IMR-90 (cell line): ENCODE results near the gene CDH22. TPM values are rescaled to one million over a fixed set of nuclear protein-coding genes. Genes with fewer than 3 reads are reported as not detected.

ENCODE experiments used
- ATAC-seq: fragments of 200-7000 bp; cut with Tn5 transposase; 2 replicates; pipeline ENCODE4 v1.9.1; 2020; ENCODE audit warnings: low read depth, mild to moderate bottlenecking, moderate library complexity
- BruUV-seq: library from RNA; stranded (reverse); fragments of 400-500 nt; replicated peaks from 2 replicates; lab custom pipeline; 2021; lab: Mats Ljungman, UMichigan
- CTCF ChIA-PET: fragments of 300-600 bp; formaldehyde crosslinking; extraction: SDS; loops from one replicate; lab custom pipeline; 2021; ENCODE audit warnings: antibody characterized with exemption; lab: Yijun Ruan, JAX
- POLR2A ChIA-PET: fragments of 300-600 bp; sonication (Branson Sonifier 250); formaldehyde crosslinking; loops from one replicate; lab custom pipeline; 2022; ENCODE audit warnings: antibody characterized with exemption; ENCODE audit not compliant: unreplicated experiment; lab: Charles Lee
- DNase-seq: peaks from one replicate; pipeline ENCODE4 v3.0.0; 2013
- H2AFZ ChIP-seq: replicated peaks from 2 replicates; pipeline ENCODE3; 2013; ENCODE audit warnings: low read length, mild to moderate bottlenecking; ENCODE audit not compliant: poor library complexity
- H2AK5ac ChIP-seq: 2 replicates; pipeline ENCODE4 v1.6.1; 2013; ENCODE audit warnings: low read depth, low read length, inconsistent platforms
- H2AK9ac ChIP-seq: replicated peaks from 2 replicates; pipeline ENCODE3; 2013; ENCODE audit warnings: mild to moderate bottlenecking, low read depth, low read length, moderate library complexity; ENCODE audit not compliant: poor library complexity
- H2BK120ac ChIP-seq: 2 replicates; pipeline ENCODE4 v1.6.1; 2013; ENCODE audit warnings: low read depth, low read length, inconsistent platforms
- H2BK15ac ChIP-seq: 3 replicates; pipeline ENCODE4 v1.6.1; 2013; ENCODE audit warnings: low read depth, low read length, inconsistent platforms
- H2BK20ac ChIP-seq: 2 replicates; pipeline ENCODE4 v1.6.1; 2013; ENCODE audit warnings: low read depth, mild to moderate bottlenecking, inconsistent platforms, low read length, moderate library complexity
- H2BK5ac ChIP-seq: 2 replicates; pipeline ENCODE4 v1.6.1; 2013; ENCODE audit warnings: mild to moderate bottlenecking, low read depth, low read length, inconsistent platforms; ENCODE audit not compliant: poor library complexity, severe bottlenecking
- H3K14ac ChIP-seq: replicated peaks from 2 replicates; pipeline ENCODE4 v1.6.1; 2013; ENCODE audit warnings: low read depth, low read length, inconsistent platforms
- H3K18ac ChIP-seq: 2 replicates; pipeline ENCODE4 v1.6.1; 2013; ENCODE audit warnings: low read depth, low read length, control low read depth
- H3K23ac ChIP-seq: 2 replicates; pipeline ENCODE4 v1.6.1; 2013; ENCODE audit warnings: low read depth, low read length, inconsistent platforms
- H3K27ac ChIP-seq: 2 replicates; pipeline ENCODE4 v1.5.1; 2013; ENCODE audit warnings: mild to moderate bottlenecking, control low read depth, low read length; ENCODE audit not compliant: insufficient read depth
- H3K27me3 ChIP-seq: 2 replicates; pipeline ENCODE4 v1.6.1; 2013; ENCODE audit warnings: low read length; ENCODE audit not compliant: control insufficient read depth, insufficient read depth
- H3K36me3 ChIP-seq: 2 replicates; pipeline ENCODE4 v1.6.1; 2013; ENCODE audit warnings: low read length, mixed read lengths; ENCODE audit not compliant: control insufficient read depth, insufficient read depth
- H3K4ac ChIP-seq: 2 replicates; pipeline ENCODE4 v1.6.1; 2013; ENCODE audit warnings: low read depth, low read length, inconsistent platforms
- H3K4me1 ChIP-seq: 2 replicates; pipeline ENCODE4 v1.6.1; 2013; ENCODE audit warnings: low read length, mixed read lengths; ENCODE audit not compliant: control insufficient read depth, insufficient read depth
- H3K4me2 ChIP-seq: 2 replicates; pipeline ENCODE4 v1.6.1; 2013; ENCODE audit warnings: low read depth, mild to moderate bottlenecking, control low read depth, low read length, moderate library complexity
- H3K4me3 ChIP-seq: 2 replicates; pipeline ENCODE4 v1.5.1; 2013; ENCODE audit warnings: low read depth, mild to moderate bottlenecking, control low read depth, low read length, moderate library complexity; ENCODE audit not compliant: insufficient read depth
- H3K56ac ChIP-seq: 2 replicates; pipeline ENCODE4 v1.6.1; 2013; ENCODE audit warnings: low read length, inconsistent platforms; ENCODE audit not compliant: insufficient read depth; ENCODE audit errors: extremely low read depth
- H3K79me1 ChIP-seq, 2 experiments: 2 replicates each; pipeline ENCODE4 v1.6.1; 2013; ENCODE audit warnings: low read length in 2 of 2, inconsistent platforms in 1 of 2, low read depth in 1 of 2
- H3K9ac ChIP-seq: 2 replicates; pipeline ENCODE4 v1.6.1; 2013; ENCODE audit warnings: low read depth, low read length, control low read depth
- H3K9me1 ChIP-seq: 2 replicates; pipeline ENCODE4 v1.6.1; 2013; ENCODE audit warnings: low read length, inconsistent platforms; ENCODE audit not compliant: insufficient read depth
- H3K9me3 ChIP-seq: 2 replicates; pipeline ENCODE4 v1.6.1; 2013; ENCODE audit warnings: low read length; ENCODE audit not compliant: control insufficient read depth, insufficient read depth
- H4K20me1 ChIP-seq: 2 replicates; pipeline ENCODE4 v1.6.1; 2013; ENCODE audit warnings: low read length, inconsistent platforms; ENCODE audit not compliant: insufficient read depth
- H4K5ac ChIP-seq: 2 replicates; pipeline ENCODE4 v1.6.1; 2013; ENCODE audit warnings: mild to moderate bottlenecking, low read depth, low read length, control low read depth
- H4K8ac ChIP-seq, 2 experiments: 2 replicates each; pipeline ENCODE4 v1.6.1; 2013; ENCODE audit warnings: low read depth in 2 of 2, low read length in 2 of 2, control low read depth in 1 of 2, inconsistent platforms in 1 of 2
- H4K91ac ChIP-seq: 2 replicates; pipeline ENCODE4 v1.6.1; 2013; ENCODE audit warnings: low read depth, low read length, inconsistent platforms; ENCODE audit not compliant: insufficient read depth
- BHLHE40 ChIP-seq: fragments of 150-350 bp; IDR thresholded peaks from 2 replicates; pipeline ENCODE4 v1.6.1; 2016; ENCODE audit warnings: mild to moderate bottlenecking, low read depth, low read length
- CEBPB ChIP-seq: IDR thresholded peaks from 2 replicates; pipeline ENCODE4 v1.6.1; 2012; ENCODE audit warnings: low read depth, low read length, improper control_type of control experiment
- CHD1 ChIP-seq: IDR thresholded peaks from 2 replicates; pipeline ENCODE4 v1.6.1; 2012; ENCODE audit warnings: low read depth, low read length, improper control_type of control experiment
- FOS ChIP-seq: fragments of 150-350 bp; IDR thresholded peaks from 2 replicates; pipeline ENCODE4 v1.6.1; 2016; ENCODE audit warnings: low read depth, low read length
- MAFK ChIP-seq: IDR thresholded peaks from 2 replicates; pipeline ENCODE4 v1.6.1; 2012; ENCODE audit warnings: low read depth, low read length, improper control_type of control experiment
- MAZ ChIP-seq: IDR thresholded peaks from 2 replicates; pipeline ENCODE4 v1.6.1; 2012; ENCODE audit warnings: low read depth, mild to moderate bottlenecking, low read length, improper control_type of control experiment, moderate library complexity, borderline replicate concordance
- NFE2L2 ChIP-seq: fragments of 150-350 bp; IDR thresholded peaks from 2 replicates; pipeline ENCODE4 v1.6.1; 2016; ENCODE audit warnings: low read depth, mild to moderate bottlenecking, low read length
- POLR2A ChIP-seq: IDR thresholded peaks from 2 replicates; pipeline ENCODE4 v1.6.1; 2012; ENCODE audit warnings: mild to moderate bottlenecking, low read depth, low read length
- RAD21 ChIP-seq: IDR thresholded peaks from 2 replicates; pipeline ENCODE4 v1.6.1; 2012; ENCODE audit warnings: low read length, improper control_type of control experiment
- RFX5 ChIP-seq: IDR thresholded peaks from 2 replicates; pipeline ENCODE4 v1.8.0; 2012; ENCODE audit warnings: low read depth, mild to moderate bottlenecking, low read length, moderate library complexity
- WGBS, 2 experiments: methylation state at CpG; one replicate each; pipeline versions ENCODE4 v1.1.5 to v1.1.7; 2013; ENCODE audit warnings: missing lambda C conversion rate in 2 of 2; ENCODE audit not compliant: insufficient read length in 1 of 2; ENCODE audit errors: extremely low coverage in 2 of 2; 5-methylcytosine and 5-hydroxymethylcytosine counted together
- dilution Hi-C: fragments of 300-500 bp; cut with HindIII; formaldehyde crosslinking; loops from one replicate; pipeline ENCODE4 v1.14.3; 2018; ENCODE audit warnings: low sequenced_read_pairs; ENCODE audit not compliant: unreplicated experiment
- in situ Hi-C: fragments of 300-500 bp; cut with MboI; formaldehyde crosslinking; loops from 3 replicates; pipeline ENCODE4 v1.14.3; 2019; ENCODE audit warnings: low sequenced_read_pairs, inconsistent platforms, mixed read lengths
- intact Hi-C: fragments of 100-400 bp; cut with micrococcal nuclease; formaldehyde crosslinking; loops from 2 replicates; pipeline ENCODE4 v1.10.0; 2022
- polyA plus RNA-seq, 3 experiments: library from polyadenylated mRNA; depleted of rRNA; stranded (reverse); fragments of >200 nt; gene quantifications; 2 replicates each; pipeline ENCODE4 v1.2.3, GENCODE V29; 2012; ENCODE audit warnings: low replicate concordance in 1 of 3
- total RNA-seq: library from RNA; depleted of rRNA; stranded (reverse); fragments of >200 nt; gene quantifications from 2 replicates; pipeline ENCODE4 v1.2.3, GENCODE V29; 2012
- TF ChIP-seq, protein P1 (sequence below): conservative IDR thresholded peaks from 2 replicates; pipeline ENCODE4 v1.5.1; 2012; ENCODE audit warnings: mild to moderate bottlenecking, low read depth, low read length, improper control_type of control experiment
- TF ChIP-seq, protein P2 (sequence below): fragments of 150-350 bp; IDR thresholded peaks from 2 replicates; pipeline ENCODE4 v1.6.1; 2016; ENCODE audit warnings: low read depth, mild to moderate bottlenecking, low read length, moderate library complexity, borderline replicate concordance
- TF ChIP-seq, protein P3 (sequence below): fragments of 150-350 bp; IDR thresholded peaks from 2 replicates; pipeline ENCODE4 v1.6.1; 2017; ENCODE audit warnings: mild to moderate bottlenecking, antibody characterized with exemption, low read length, low read depth

CDH22 gene
- total and polyA plus RNA-seq, 2 of the 4 experiments (the other 2 are of a cell fraction): not detected

DNA sequence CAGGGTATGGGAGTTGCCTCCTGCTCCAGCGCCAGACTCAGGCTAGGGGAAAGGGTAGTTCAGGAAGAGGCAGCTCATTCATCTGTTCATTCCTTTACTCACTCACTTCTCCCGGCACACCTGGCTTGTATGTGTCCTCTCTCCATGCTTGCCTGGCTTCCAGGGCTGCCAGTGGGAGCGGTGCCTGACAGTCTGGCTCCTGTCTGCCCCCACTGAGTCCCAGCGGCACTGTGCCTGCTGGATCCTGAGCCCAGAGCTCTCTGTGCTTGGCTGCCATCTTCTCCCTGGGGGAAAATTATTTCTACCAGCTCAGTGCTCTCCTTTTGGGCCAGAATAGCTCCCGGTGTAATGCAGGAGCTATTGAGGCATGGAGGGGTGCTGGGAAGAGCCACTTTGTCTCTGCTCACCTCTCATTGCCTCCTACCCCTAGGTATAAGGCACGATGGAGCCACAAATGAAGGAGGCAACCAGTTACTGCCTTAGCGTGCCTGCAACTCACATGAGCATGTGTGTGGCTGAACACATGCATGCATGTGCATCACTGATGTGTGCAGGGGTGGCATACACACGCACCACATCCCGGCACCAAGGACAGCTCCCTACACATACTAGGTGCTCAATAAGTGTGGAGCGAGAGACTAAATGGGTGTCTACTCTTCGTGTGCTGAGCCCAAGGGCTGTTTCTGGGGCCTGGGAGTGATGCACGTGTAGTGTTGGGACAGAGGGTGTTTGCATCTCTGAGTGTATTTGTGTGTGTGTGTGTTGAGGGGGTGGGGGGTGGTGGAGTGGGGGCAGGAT lies 46.6 kb downstream of the CDH22 start (continued):
- TF ChIP-seq NFE2L2: no peak
- TF ChIP-seq MAFK: no peak
- TF ChIP-seq CHD1: no peak
- TF ChIP-seq FOS: no peak
- no peak for TF ChIP-seq MAZ
- no peak for TF ChIP-seq RAD21

DNA sequence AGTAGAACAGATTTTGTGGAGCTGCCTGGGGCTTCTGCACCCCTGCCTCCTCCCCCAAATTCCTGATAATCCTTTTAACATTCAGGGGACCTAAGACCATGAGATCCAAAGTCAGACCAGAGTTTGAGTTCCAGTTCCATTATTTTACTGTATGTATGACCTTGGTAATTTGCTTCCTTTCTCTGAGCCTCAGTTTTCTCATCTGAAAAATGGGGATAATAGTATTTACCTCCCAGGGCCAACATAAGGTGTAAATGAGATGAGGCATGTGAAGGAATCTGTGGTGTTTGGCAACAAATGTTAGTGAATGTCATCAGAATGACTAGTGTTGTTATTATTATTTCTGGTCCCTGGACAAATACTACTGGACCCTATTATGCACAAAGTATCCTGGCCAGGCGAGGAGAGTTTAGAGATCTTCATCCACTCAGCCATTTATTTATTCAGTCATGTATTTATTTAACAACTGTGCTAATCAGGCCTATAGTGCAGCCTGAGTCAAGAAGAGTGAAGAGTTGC lies 47.3 kb downstream of the CDH22 start:
- Histone ChIP-seq H2AK5ac (no peak overlapping the region), H3K4ac (no peak overlapping the region), H3K27me3 (peaks cover 6% of the 10 kb centered on the region), H2AK9ac (no peak overlapping the region), H2AFZ (no peak overlapping the region), H3K9me1 (no peaks in the 10 kb centered on the region), H3K56ac (no peak overlapping the region), H3K9ac (no peak overlapping the region), H3K14ac (no peak overlapping the region), H3K9me3 (no peaks in the 10 kb centered on the region), H3K18ac (no peak overlapping the region), H3K4me1 (no peaks in the 10 kb centered on the region), H2BK5ac (no peak overlapping the region), H3K36me3 (no peaks in the 10 kb centered on the region), H2BK15ac (no peak overlapping the region), H3K79me1 (no peaks in the 10 kb centered on the region), H4K8ac (no peak overlapping the region), H4K20me1 (no peaks in the 10 kb centered on the region; the same call in 1 of the 2 replicates), H4K5ac (no peak overlapping the region), H3K27ac (no peak overlapping the region), H3K4me2 (no peak overlapping the region), H4K91ac (no peak overlapping the region), H2BK20ac (no peak overlapping the region), H2BK120ac (no peak overlapping the region), H3K4me3 (no peak overlapping the region), H3K23ac (no peak overlapping the region)
- intact Hi-C loops (no loop called here), dilution Hi-C loops (no loop called here), in situ Hi-C loops (no loop called here)
- no TSS peak for BruUV-seq
- ATAC-seq (no peak), DNase-seq (no peak)
- ChIA-PET POLR2A (no interaction called here), CTCF (no interaction called here)
- WGBS, 2 experiments: no CpG with 5 or more reads among the region's 1 CpG
- TF ChIP-seq BHLHE40: no peak
- no peak for TF ChIP-seq POLR2A
- TF ChIP-seq MAFK: no peak
- TF ChIP-seq, protein P1, sequence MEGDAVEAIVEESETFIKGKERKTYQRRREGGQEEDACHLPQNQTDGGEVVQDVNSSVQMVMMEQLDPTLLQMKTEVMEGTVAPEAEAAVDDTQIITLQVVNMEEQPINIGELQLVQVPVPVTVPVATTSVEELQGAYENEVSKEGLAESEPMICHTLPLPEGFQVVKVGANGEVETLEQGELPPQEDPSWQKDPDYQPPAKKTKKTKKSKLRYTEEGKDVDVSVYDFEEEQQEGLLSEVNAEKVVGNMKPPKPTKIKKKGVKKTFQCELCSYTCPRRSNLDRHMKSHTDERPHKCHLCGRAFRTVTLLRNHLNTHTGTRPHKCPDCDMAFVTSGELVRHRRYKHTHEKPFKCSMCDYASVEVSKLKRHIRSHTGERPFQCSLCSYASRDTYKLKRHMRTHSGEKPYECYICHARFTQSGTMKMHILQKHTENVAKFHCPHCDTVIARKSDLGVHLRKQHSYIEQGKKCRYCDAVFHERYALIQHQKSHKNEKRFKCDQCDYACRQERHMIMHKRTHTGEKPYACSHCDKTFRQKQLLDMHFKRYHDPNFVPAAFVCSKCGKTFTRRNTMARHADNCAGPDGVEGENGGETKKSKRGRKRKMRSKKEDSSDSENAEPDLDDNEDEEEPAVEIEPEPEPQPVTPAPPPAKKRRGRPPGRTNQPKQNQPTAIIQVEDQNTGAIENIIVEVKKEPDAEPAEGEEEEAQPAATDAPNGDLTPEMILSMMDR: no peak
- TF ChIP-seq CEBPB: no peak
- TF ChIP-seq, protein P2, sequence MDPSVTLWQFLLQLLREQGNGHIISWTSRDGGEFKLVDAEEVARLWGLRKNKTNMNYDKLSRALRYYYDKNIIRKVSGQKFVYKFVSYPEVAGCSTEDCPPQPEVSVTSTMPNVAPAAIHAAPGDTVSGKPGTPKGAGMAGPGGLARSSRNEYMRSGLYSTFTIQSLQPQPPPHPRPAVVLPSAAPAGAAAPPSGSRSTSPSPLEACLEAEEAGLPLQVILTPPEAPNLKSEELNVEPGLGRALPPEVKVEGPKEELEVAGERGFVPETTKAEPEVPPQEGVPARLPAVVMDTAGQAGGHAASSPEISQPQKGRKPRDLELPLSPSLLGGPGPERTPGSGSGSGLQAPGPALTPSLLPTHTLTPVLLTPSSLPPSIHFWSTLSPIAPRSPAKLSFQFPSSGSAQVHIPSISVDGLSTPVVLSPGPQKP: no peak
- TF ChIP-seq, protein P3, sequence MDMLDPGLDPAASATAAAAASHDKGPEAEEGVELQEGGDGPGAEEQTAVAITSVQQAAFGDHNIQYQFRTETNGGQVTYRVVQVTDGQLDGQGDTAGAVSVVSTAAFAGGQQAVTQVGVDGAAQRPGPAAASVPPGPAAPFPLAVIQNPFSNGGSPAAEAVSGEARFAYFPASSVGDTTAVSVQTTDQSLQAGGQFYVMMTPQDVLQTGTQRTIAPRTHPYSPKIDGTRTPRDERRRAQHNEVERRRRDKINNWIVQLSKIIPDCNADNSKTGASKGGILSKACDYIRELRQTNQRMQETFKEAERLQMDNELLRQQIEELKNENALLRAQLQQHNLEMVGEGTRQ: no peak
- no peak for TF ChIP-seq CHD1
- TF ChIP-seq RFX5: no peak
- TF ChIP-seq RAD21: no peak
- TF ChIP-seq NFE2L2: no peak
- TF ChIP-seq MAZ: no peak
